ENCODE measurements around the gene ITGB5.
A peak's percentile ranks its signal among the peaks of the same experiment; 100 is the strongest.
"Not testable (repeated sequence)": the region's sequence is repeated elsewhere in the genome, so short reads cannot be mapped to it uniquely, and the experiment has no call there.

ITGB5 gene

GRCh38 chr3:124752051-124752450 lies 135.1 kb downstream of the ITGB5 start:
- DNase-seq (ENCODE audit: low read depth) = no peak

GRCh38 chr3:124751501-124751900 lies 135.7 kb downstream of the ITGB5 start:
- no peak for DNase-seq (ENCODE audit: low read depth)

GRCh38 chr3:124749877-124750276 lies 137.3 kb downstream of the ITGB5 start:
- DNase-seq (ENCODE audit: low read depth) = not testable (repeated sequence)

- no peak for DNase-seq (ENCODE audit: low read depth)
Measured at GRCh38 chr3:124748560-124749198, 138.5 kb downstream of the ITGB5 start.

- DNase-seq (ENCODE audit: low read depth) = no peak
Measured at GRCh38 chr3:124747111-124747981, 139.8 kb downstream of the ITGB5 start.

GRCh38 chr3:124745756-124746155 lies 141.4 kb downstream of the ITGB5 start:
- no peak for DNase-seq (ENCODE audit: low read depth)

GRCh38 chr3:124741027-124741426 lies 146.1 kb downstream of the ITGB5 start:
- no peak for DNase-seq (ENCODE audit: low read depth)

- no peak for DNase-seq (ENCODE audit: low read depth)
Measured at GRCh38 chr3:124731760-124732159, 155.4 kb downstream of the ITGB5 start.

GRCh38 chr3:124730941-124731297 lies 156.2 kb downstream of the ITGB5 start:
- DNase-seq (ENCODE audit: low read depth) = no peak

- peak; percentile 91 for DNase-seq (ENCODE audit: low read depth)
Measured at GRCh38 chr3:124730129-124730940, 156.8 kb downstream of the ITGB5 start, which contains the start of gene UMPS. Gene UMPS, plus strand, starts transcription at chr3:124730452. Its CDS starts 20 bp downstream, at chr3:124730472.

- no peak for DNase-seq (ENCODE audit: low read depth)
Measured at GRCh38 chr3:124722589-124722988, 164.6 kb downstream of the ITGB5 start.

GRCh38 chr3:124714223-124714853 lies 172.8 kb downstream of the ITGB5 start:
- DNase-seq (ENCODE audit: low read depth) = no peak

All from activated T-cell treated with anti-CD3 and anti-CD28 coated beads for 24 hours (primary cell).